KMS-11 (cell line): Measurements from ENCODE around the gene DDAH2.

Experiments
- H2AFZ ChIP-seq: fragments of 200-600 bp; sonication (generic); 2 replicates; pipeline ENCODE4 v1.6.1; 2016; ENCODE audit warnings: antibody characterized with exemption, mixed run types, low read depth
- H3K27ac ChIP-seq: fragments of 200-600 bp; sonication (generic); 2 replicates; pipeline ENCODE4 v1.6.1; 2016; ENCODE audit warnings: mild to moderate bottlenecking, mixed run types
- H3K27me3 ChIP-seq: fragments of 200-600 bp; sonication (generic); 2 replicates; pipeline ENCODE4 v1.6.1; 2017; ENCODE audit warnings: mild to moderate bottlenecking, low read depth, mixed run types, moderate library complexity; ENCODE audit not compliant: insufficient read depth
- H3K36me3 ChIP-seq: fragments of 200-600 bp; sonication (generic); 2 replicates; pipeline ENCODE4 v1.6.1; 2017; ENCODE audit warnings: mild to moderate bottlenecking, mixed run types; ENCODE audit not compliant: insufficient read depth
- H3K4me1 ChIP-seq: fragments of 200-600 bp; sonication (generic); 2 replicates; pipeline ENCODE4 v1.6.1; 2016; ENCODE audit warnings: mild to moderate bottlenecking, low read depth, mixed run types; ENCODE audit not compliant: poor library complexity, severe bottlenecking
- H3K4me2 ChIP-seq: fragments of 200-600 bp; sonication (generic); 2 replicates; pipeline ENCODE4 v1.7.0; 2016; ENCODE audit warnings: mild to moderate bottlenecking, mixed run types
- H3K4me3 ChIP-seq: fragments of 200-600 bp; sonication (generic); IDR thresholded peaks from 2 replicates; pipeline ENCODE4 v1.6.1; 2017; ENCODE audit warnings: low read depth, low read length, mixed read lengths; ENCODE audit not compliant: insufficient read depth
- H3K79me2 ChIP-seq: fragments of 200-600 bp; sonication (generic); 2 replicates; pipeline ENCODE4 v1.6.1; 2016; ENCODE audit warnings: low read depth, mixed run types; ENCODE audit not compliant: insufficient read depth
- H3K9ac ChIP-seq: fragments of 200-600 bp; sonication (generic); 2 replicates; pipeline ENCODE4 v1.6.1; 2016; ENCODE audit warnings: mild to moderate bottlenecking, mixed run types
- H4K20me1 ChIP-seq: fragments of 200-600 bp; sonication (generic); 2 replicates; pipeline ENCODE4 v1.6.1; 2016; ENCODE audit warnings: mild to moderate bottlenecking, mixed run types; ENCODE audit not compliant: insufficient read depth
- CTCF ChIP-seq: fragments of 200-600 bp; sonication (generic); conservative IDR thresholded peaks from 2 replicates; pipeline ENCODE4 v1.6.1; 2017; ENCODE audit warnings: low read depth, mild to moderate bottlenecking, antibody characterized with exemption, low read length, moderate library complexity, mixed read lengths

Gene DDAH2

GRCh38 chr6:31692886-31693285 is 36.2 kb downstream of the DDAH2 start:
- H3K27me3 ChIP-seq: no peaks in the 10 kb centered on the region
- no peak overlapping the region for H3K9ac ChIP-seq
- no peak overlapping the region for H2AFZ ChIP-seq
- H3K36me3 ChIP-seq: no peaks in the 10 kb centered on the region
- no peak overlapping the region for H3K27ac ChIP-seq
- no peak overlapping the region for H3K4me2 ChIP-seq
- peaks cover 8% of the 10 kb centered on the region for H3K4me1 ChIP-seq
- no peak for TF ChIP-seq CTCF
- no peaks in the 10 kb centered on the region for H4K20me1 ChIP-seq
- no peak overlapping the region for H3K4me3 ChIP-seq
- no peaks in the 10 kb centered on the region; the same call in 1 of the 2 replicates for H3K79me2 ChIP-seq

GRCh38 chr6:31692353-31692752 is 36.7 kb downstream of the DDAH2 start:
- TF ChIP-seq CTCF: no peak
- Histone ChIP-seq H3K4me3 (no peak overlapping the region), H3K27ac (no peak overlapping the region), H2AFZ (no peak overlapping the region), H3K36me3 (no peaks in the 10 kb centered on the region), H3K9ac (no peak overlapping the region), H3K4me2 (no peak overlapping the region), H3K4me1 (peaks cover 2% of the 10 kb centered on the region), H3K27me3 (no peaks in the 10 kb centered on the region), H4K20me1 (no peaks in the 10 kb centered on the region), H3K79me2 (no peaks in the 10 kb centered on the region; the same call in 1 of the 2 replicates)

GRCh38 chr6:31691564-31692108 is 37.5 kb downstream of the DDAH2 start:
- H3K9ac ChIP-seq: no peak overlapping the region
- H3K27me3 ChIP-seq: no peaks in the 10 kb centered on the region
- H3K36me3 ChIP-seq: no peaks in the 10 kb centered on the region
- H3K79me2 ChIP-seq: no peaks in the 10 kb centered on the region
- H3K4me2 ChIP-seq: no peak overlapping the region
- H4K20me1 ChIP-seq: no peaks in the 10 kb centered on the region
- H2AFZ ChIP-seq: no peak overlapping the region
- H3K4me3 ChIP-seq: no peak overlapping the region
- TF ChIP-seq CTCF: no peak
- no peaks in the 10 kb centered on the region for H3K4me1 ChIP-seq
- H3K27ac ChIP-seq: no peak overlapping the region

GRCh38 chr6:31691078-31691463 is 38.0 kb downstream of the DDAH2 start:
- Histone ChIP-seq H3K79me2 (no peaks in the 10 kb centered on the region), H3K9ac (no peak overlapping the region), H3K4me2 (no peak overlapping the region), H3K4me1 (no peaks in the 10 kb centered on the region), H3K27me3 (no peaks in the 10 kb centered on the region), H3K4me3 (no peak overlapping the region), H3K36me3 (no peaks in the 10 kb centered on the region), H3K27ac (no peak overlapping the region), H4K20me1 (no peaks in the 10 kb centered on the region), H2AFZ (no peak overlapping the region)
- TF ChIP-seq CTCF: no peak
